GM21737 (cell line): ENCODE results near the gene ATP6V1C2.
"Not testable (repeated sequence)": the region's sequence is repeated elsewhere in the genome, so short reads cannot be mapped to it uniquely, and the experiment has no call there.

Source experiments
- ATAC-seq: cut with Tn5 transposase; IDR thresholded peaks from one replicate; pipeline ENCODE4 v1.9.1; 2021; ENCODE audit warnings: mild to moderate bottlenecking, moderate library complexity; ENCODE audit not compliant: unreplicated experiment

Gene ATP6V1C2

GRCh38 chr2:10765461-10765860 is 44.0 kb downstream of the ATP6V1C2 start:
- no peak for ATAC-seq

DNA sequence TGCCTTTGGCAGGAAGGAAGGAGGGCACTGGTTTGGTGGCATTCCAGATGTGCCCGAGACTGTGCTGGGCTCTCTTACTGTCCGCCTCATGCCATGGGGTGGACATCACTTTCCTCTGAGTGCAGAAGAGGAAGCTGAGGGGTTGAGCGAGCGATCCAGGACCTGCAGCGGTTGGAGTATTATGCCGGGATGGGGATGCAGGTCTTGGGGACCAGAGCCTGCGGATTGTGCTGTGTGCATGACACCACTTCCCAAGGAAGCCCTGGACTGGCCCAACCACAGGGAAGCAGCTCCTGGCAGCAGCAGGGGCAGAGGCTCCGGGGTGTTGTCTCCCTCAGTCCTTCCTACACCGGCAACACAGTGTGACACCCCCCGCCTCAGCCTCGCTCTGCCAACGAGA is 44.5 kb downstream of the ATP6V1C2 start:
- no peak for ATAC-seq

DNA sequence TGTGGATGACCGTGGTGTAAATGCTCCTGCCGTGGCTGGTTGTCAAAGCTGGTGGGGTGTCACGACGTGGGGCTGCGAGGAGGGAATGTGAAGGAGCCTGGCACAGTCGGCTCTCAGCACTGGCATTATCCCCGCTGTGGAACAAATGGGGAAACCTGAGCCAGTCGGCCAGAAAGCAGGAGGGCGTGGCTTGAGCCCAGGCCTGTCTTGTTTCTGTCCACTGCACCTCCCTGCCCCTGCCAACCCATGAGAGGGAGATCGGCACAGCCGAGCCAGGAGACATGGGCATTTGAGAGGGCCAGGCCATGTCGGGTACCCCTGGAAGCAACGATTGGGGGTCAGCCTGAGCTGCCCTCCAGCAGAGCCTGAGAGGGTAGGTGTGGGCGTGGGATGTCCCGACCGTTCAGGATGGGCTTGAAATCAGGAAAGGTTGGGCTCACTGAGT is 46.7 kb downstream of the ATP6V1C2 start:
- ATAC-seq, result no peak

- no peak for ATAC-seq
Observed at GRCh38 chr2:10770956-10771750, 49.7 kb downstream of the ATP6V1C2 start.

DNA sequence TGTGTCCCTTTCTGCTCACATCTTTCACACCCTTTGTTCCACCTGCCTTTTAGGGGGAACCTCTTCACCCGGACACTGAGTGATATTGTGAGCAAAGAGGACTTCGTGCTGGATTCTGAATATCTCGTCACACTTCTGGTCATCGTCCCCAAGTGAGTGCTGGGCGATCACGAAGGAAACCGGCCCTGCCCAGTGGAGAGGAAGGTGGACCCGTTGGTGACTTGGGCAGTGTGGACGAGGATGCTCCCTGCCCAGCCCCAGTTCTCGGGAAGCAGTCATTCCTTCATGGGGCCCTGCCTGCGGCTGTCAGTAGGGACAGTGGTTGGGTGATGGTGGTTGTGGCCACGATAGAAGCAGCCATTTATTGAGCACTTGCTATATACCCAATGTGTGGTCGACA is 50.4 kb downstream of the ATP6V1C2 start:
- no peak for ATAC-seq

- ATAC-seq, result no peak
Observed at GRCh38 chr2:10772201-10772867, 50.9 kb downstream of the ATP6V1C2 start.

GRCh38 chr2:10772868-10773215 is 51.4 kb downstream of the ATP6V1C2 start:
- ATAC-seq, result no peak

DNA sequence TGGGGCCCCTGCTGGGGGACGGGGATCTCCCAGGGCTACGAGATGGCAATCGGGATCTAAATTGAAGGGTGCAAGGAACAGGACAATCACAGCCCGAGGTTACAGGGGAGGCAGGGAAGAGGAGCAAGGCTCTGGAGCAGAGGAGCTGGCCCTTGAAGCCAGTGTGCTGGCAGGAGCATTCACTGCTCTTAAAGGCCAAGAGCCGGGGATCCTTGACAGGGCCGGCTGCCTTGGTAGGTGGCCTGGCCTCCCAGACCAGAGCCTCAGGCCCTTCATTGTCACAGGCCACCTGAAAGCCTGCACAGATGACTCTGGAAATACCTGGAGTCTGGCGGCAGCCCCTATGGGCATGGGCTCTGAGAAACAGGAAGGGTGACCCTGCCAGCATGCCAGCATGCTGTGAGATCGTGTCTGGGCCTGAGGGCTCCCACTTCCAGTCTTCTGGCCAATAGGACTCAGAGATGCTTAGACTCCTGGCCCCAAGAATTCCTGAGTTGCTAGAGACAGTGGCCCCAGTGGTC is 52.5 kb downstream of the ATP6V1C2 start:
- no peak for ATAC-seq

GRCh38 chr2:10774394-10774793 is 53.0 kb downstream of the ATP6V1C2 start:
- no peak for ATAC-seq

- ATAC-seq, result no peak
Observed at GRCh38 chr2:10775021-10775780, 53.8 kb downstream of the ATP6V1C2 start.

DNA sequence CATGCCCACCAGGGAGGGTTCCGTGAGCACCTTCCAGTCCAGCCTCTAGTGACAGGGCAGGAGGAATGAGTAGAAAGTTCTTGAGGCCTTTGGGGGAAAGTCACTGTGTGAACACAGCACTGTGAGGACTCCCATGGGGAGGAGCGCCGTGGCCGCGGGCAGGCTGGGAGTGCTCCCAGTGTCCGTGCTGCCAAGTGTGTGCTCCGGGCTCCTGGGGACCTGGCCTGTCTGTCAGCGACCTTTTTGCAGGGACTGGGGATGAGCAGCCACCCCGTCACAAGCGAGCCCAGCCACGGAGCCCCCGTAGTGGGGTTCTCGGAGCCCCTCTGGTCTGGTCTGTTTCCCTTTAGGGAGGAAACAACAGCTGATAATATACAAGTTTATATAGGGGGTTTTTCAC is 54.4 kb downstream of the ATP6V1C2 start:
- ATAC-seq, result no peak

DNA sequence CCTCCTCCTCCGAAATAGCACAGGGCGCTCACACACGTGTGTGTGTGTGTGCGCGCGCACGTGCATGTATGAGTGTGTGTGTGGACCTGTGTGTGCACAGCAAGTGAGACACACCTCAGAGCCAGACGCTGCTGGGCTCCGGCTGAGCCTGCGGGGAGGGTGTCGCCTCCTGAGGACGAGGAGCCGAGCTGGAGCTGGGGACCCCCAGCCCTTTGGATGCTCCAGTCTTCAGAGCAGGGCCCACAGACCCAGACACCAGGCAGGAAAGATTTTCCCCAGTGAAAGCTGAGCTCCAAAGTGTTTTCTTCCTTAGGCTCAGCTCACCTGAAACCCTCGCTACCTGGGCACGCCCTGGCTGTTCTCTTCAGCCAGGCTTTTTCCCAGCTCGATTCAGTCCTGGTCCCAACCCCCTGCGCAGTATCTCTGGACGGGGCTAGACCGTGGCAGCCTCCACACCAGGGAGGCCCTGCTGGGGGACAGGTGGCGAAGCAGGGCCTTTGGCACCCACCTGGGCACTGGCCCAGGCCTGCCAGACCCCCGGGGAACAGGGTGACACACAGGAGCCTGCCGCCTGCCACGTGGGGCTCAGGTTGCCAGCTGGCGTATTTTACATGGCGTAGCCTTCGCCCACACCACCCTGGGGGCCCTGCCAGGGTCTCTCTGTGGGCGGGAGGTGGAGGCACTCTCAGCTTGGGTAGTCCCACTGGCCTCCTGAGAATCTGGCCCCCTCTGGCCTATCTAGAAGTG is 55.0 kb downstream of the ATP6V1C2 start:
- no peak for ATAC-seq

DNA sequence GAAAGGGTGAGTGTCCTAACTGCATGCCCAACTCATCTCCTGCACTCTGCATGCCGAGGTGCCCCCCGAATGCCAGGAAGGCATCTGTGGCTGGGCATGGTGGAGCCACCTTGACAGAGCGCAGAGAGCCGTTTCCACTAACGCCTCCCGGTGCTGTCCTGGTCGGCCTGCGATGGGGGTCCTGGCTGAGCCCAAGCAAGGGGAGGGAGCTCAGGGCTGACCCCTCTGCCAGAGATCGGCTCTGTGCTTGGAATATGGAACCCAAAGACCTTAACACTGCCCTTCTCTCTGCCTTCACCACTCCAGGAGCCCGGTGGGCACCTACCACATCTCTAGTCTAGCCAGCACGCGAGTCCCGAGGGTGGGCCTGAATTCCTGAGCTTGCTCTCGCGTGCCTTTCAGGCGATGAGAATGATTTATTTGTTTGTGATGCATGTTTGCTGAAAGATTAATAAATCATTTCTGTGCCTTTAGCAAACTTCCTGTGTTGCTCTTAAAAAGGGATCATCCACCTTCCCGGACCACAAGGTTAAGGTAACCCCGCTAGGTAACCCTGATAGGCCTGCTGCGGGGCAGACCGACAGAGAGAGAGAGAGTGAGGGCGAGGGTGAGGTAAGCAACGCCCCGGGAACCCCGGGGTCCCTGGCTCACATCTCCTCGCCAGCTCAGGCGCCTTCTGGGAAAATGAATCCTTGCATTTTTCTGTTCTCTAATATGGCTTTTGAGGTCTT is 55.8 kb downstream of the ATP6V1C2 start:
- ATAC-seq, result no peak

DNA sequence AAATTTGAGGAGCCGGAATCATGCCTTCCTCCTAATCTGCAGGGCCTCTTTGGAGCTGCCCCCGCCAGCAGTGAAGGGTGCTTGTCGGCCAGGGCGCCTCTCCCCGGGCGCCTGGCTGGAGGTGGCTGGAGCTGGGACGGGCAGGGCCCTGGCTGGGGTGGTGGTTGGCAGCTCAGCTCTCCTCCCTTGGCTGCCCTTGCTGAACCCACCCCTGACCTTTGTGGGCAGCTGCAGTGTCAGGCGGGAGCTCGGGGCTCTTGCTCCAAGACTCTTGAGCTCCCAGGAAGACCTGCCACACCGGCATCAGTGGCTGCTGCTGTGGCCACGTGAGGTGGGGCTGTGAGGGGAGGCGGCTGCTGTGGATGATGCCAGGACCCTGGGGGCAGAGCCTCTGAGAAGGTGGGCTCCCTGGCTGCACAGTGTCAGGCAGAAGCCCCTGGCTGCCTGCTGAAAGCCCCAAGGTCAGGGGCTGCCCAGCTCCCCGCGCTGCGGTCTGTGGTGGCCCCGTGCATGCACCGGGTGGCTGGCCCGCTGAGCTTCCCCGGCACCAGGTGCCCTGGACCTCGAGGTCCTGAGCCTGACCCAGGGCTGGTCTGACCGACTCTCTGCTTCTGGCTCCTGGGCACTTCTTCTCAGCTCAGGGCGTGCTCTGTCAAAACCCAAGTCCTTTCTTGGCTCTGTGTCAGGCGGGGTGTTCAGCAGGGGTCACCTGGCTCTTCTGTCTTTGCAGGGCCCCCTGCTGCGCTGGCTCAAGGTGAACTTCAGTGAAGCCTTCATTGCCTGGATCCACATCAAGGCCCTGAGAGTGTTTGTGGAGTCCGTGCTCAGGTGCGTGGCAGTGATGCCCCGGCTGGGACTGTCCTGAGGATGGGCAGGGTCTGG is 56.7 kb downstream of the ATP6V1C2 start:
- no peak for ATAC-seq

DNA sequence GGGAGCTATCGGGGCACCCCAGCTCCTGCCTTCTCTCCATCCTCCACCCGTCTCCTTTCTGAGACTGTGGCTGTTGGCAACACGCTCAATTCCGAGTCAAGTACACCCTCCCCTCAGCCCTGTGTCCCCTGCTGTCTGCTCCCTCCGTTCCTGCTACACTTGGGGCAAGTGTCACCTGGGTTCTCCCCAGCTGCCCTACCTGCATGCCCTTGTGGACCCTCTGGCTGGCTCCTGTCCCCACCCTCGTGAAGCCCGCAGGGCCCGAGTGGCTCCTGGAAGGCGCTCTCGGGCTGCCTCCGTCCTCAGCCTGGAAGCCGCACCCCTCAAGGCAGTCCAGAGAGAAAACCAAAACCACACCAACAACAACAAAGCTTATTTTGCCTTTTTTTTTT is 57.3 kb downstream of the ATP6V1C2 start:
- no peak for ATAC-seq

DNA sequence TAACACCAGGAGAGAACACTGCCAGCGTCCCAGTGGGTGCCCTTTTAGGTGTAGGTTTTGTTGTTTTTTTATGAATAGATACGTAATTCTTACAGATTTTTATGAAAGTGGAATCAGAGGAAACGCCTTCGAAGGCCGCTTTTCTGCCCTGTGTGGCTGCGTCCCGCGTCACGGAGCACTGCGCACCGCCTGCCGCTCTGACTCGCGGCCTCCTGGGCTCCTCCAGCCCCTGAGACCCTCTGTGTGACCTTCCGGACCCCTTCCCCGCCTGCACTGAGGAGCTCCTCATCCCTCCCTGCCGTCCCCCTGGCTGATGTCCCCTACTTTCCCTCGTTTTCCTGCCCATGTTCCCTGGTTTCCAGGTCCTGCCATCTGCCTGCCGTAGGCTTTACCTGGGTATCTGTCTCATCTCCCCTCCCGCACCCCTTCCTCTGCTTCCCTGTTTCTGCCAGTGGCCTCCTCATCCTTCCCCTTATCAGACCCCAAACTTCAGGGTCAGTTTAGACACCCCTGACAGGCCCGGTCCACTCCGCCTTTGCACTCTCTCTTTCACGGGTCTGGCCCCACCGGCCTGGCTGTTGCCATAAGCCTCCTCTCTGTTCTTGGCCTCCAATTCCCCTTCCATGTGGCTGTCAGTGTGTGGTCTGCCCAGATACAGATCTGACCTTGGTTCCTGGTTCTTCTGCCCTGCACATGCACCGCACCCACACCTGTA is 58.5 kb downstream of the ATP6V1C2 start:
- no peak for ATAC-seq

- no peak for ATAC-seq
Observed at GRCh38 chr2:10780491-10780820, 59.0 kb downstream of the ATP6V1C2 start.

GRCh38 chr2:10780821-10781220 is 59.4 kb downstream of the ATP6V1C2 start:
- ATAC-seq, result not testable (repeated sequence)

DNA sequence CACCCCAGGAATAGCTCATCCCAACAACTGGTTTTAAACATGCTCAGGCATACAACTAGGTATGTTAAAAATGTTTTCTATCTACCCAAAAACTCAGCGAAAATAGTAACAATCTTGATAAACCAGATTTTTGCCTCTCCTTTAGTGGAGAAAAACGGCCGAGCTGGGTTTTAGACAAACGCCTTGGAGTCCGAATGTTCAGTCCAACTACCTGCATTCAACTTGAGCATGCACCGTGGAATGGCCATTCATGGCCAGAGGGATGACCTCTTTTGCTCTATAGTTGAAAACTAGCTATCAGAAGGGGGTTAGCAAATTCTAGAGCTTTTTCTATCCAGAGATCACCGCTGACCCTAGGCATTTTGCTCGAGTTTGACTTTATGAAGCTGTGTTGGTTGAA is 60.3 kb downstream of the ATP6V1C2 start:
- ATAC-seq, result no peak
